GM19023 (cell line): ENCODE measurements around the gene NEURL1B.
"Not testable (repeated sequence)": the region's sequence is repeated elsewhere in the genome, so short reads cannot be mapped to it uniquely, and the experiment has no call there.

Experiments
- ATAC-seq: cut with Tn5 transposase; IDR thresholded peaks from one replicate; pipeline ENCODE4 v1.9.1; 2021; ENCODE audit warnings: mild to moderate bottlenecking, moderate library complexity; ENCODE audit not compliant: unreplicated experiment

The NEURL1B gene

DNA sequence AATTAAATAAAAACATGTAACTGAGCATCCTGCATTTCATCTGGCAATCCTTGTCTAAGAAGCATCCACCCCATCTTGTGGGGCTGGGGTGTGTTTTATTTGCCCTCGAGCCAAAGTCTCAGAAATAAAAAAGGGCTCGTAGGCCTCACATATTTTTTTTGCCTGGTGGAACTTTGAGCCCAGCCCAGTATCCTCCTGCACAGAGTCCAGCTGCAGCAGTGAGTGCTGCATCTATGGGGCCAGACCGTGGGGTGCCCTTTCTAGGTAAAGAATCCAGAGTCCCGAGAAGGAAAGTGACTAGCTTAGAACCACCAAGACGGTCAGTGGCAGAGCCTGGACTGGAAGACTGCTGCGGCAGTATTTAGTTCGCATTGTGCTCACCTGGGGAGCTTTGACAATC, 33.1 kb downstream of the NEURL1B start:
- ATAC-seq: no peak

DNA sequence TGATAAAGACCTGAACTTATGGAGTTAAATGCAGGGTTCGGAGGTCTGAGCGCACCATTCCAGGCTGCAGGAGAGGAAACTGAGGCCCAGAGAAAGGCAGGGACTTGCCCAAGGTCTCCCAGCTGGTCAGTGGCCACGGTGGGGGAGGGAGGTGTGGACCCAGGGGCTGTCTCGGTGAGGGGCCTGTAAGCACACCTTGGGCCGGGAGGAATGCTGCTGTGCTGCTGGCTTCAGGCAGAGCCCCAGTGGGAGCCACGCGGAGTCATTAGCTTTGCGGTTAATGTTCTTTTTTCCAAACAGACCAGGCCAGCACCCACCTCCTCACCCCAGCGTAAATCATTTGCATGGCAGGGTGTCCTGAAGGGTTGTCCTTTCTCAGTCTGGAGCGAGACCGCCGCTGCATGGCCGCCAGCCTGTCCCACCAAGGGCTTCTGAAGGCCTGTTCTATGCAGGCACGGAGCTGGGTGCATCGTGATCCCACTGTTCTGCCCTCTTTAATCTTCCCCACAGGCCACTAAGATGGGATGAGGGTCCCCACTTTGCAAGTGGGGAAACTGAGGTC, 35.9 kb downstream of the NEURL1B start:
- ATAC-seq: no peak

DNA sequence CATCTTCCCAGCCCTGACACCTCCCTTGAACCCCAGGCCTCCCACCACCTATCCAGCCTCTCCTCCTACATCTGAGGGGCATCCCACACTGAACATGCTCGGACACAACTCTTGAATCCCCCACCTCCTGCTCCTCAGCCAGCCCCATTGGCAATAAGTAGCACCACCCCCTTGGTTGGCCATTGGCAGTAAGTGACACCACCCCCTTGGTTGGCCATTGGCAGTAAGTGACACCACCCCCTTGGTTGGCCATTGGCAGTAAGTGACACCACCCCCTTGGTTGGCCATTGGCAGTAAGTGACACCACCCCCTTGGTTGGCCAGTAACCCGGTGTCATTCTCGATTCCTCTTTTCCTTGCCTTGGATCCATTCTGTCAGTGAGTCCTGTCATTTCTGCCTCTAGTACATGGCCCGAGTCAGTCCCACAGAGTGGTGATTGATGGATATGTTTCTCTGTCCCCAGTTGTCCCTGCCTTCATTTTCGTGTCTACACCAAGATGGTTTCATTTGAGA, 37.4 kb downstream of the NEURL1B start:
- not testable (repeated sequence) for ATAC-seq

DNA sequence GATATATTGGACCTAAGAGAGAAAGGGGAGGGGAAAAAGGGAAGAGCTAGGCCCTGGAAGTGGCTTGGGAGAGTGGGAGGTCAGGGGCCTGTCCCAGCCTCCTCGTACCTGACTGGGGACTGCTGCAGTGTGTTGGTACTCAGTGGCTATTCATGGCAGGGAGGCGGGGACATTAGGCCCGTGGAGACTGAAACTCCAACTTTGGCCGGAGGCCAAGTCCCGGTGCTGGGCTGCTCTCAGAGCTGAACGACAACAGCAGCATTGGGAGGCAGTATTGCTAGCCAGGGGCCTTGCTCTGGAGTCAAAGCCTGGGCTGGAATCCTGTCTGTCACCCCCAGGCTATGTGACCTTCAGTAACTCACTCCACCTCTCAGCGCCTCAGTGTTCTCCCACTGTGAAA, 37.8 kb downstream of the NEURL1B start:
- ATAC-seq: no peak

DNA sequence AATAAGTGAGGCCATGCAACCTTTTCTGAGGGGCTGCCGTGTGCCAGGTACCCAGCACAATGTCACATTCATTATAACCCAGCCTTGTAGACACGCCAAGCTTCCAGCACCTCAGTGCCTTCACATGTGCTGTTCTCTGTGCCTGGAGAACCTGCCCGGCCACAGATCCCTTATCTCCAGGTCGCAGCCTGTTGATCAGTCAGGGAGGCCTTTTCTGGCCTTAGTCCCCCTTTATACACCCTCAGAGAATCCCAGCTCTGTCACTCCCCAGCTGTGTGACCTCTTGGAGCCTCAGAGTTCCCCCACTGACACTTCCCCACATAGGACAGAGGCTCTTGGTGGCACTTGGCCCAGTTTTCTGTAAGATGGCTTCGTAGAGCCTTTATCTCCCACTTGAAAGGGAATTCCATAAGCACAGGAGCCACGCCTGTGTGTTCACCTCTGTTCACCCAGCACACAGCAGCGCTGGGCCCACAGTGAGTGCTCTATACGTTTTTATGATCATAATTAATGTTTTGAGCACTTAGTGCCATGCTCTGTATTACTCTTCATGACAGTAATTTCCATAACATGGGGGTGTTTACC, 38.7 kb downstream of the NEURL1B start:
- ATAC-seq: no peak

DNA sequence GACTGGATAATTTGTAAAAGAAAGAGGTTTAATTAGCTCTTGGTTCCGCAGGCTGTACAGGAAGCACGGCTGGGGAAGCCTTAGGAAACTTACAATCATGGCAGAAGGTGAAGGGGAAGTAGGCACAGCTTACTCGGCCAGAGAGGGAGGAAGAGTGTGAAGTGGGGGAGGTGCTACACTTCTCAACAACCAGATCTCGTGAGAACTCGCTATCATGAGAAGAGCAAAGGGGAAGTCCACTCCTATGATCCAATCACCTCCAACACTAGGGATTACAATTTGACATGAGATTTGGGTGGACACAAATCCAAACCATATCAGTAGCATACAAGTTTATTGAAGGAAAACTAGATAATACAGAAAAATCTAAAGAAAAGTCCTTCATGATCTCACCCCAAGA, 39.9 kb downstream of the NEURL1B start:
- ATAC-seq: no peak

DNA sequence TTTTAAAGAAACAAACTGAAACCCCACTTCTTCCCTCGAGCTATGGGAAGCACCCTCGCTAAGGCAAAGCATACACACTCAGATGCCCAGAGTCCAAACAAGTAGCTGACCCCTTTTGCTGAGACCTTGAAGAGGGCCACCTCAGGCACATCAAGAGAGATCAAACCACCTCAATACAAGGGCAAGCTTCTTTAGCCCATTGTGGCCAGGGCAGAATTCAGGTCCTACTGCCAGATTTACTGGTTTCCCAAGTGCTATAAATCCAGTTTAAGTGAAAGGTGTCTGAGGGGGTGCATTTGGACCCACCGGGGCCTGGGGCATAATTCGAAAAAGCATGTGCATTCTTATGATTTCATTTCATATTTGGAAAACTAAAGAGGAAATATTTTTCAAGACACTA, 40.4 kb downstream of the NEURL1B start:
- ATAC-seq: no peak

DNA sequence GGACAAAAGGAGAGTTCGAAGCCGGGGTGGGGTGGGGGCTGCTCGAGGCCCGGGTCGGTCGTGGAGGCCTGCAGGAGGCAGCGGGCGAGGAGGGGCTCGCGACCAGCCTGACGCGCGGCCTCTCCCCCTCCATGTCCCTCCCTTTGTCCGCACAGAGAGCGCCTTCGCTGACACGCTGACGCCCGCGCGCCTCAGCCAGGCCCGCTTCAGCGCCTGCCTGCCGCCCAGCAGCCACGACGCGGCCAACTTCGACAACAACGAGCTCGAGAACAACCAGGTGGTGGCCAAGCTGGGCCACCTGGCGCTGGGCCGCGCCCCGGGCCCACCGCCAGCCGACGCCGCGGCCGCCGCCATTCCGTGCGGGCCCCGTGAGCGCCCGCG, 42.2 kb downstream of the NEURL1B start:
- ATAC-seq: no peak

DNA sequence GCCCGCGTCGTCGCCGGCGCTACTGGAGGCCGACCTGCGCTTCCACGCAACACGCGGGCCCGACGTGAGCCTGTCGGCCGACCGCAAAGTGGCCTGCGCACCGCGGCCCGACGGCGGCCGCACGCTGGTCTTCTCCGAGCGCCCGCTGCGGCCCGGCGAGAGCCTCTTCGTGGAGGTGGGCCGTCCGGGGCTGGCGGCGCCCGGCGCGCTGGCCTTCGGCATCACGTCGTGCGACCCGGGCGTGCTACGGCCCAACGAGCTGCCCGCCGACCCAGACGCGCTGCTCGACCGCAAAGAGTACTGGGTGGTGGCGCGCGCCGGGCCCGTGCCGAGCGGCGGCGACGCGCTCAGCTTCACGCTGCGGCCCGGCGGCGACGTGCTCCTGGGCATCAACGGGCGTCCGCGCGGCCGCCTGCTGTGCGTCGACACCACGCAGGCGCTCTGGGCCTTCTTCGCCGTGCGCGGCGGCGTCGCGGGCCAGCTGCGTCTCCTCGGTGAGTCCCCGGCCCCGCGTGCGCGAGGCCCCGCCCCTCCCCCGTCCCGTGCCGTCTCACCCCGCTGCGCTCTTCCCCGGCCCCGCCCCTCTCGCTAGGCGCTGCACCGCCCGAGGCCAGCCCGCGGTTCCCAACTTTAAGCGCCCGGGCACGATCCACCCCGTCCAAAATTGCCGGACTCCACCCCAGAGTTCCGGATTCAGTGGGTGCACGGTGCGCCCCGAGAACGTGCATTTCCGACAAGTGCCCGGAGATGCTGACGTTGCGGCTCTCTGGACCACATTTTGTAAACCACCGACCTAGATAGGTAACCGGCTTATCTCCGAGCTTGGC, 42.8 kb downstream of the NEURL1B start:
- no peak for ATAC-seq

DNA sequence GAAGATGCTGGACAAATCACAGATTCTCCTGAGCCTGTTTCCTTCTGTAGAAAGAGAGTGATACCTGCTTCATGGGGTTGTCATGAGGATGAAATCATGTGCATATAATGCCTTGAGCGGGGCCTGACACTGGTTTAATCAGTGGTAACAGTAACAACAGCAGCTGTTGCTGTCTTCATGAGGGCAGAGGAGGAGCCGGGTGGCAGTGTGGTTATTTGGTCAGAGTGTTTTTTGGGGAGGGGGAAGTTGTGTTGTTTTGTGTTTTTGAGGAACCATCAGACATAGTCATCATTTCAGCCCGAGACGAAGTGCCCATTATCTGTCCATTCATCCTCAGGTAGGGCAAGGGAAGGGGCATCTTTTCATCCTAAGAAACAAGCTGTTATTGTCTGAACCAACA, 44.0 kb downstream of the NEURL1B start:
- no peak for ATAC-seq

DNA sequence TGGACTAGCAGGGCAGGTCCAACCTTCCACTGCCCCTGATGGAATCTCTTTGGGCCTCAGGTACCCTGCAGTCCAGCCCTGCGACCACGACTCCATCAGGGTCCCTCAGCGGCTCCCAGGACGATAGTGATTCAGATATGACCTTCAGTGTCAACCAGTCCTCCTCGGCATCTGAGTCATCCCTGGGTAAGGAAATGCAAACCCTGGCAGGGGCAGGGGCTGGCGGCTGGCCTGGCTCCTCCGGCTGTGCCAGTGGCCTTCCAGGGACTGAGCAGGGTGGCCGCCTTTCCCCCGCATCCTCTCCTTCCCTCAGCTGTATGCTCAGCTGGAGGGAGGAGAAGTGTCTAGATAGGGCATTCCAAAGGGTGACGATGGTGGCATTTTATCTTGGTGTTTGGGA, 45.0 kb downstream of the NEURL1B start:
- no peak for ATAC-seq

DNA sequence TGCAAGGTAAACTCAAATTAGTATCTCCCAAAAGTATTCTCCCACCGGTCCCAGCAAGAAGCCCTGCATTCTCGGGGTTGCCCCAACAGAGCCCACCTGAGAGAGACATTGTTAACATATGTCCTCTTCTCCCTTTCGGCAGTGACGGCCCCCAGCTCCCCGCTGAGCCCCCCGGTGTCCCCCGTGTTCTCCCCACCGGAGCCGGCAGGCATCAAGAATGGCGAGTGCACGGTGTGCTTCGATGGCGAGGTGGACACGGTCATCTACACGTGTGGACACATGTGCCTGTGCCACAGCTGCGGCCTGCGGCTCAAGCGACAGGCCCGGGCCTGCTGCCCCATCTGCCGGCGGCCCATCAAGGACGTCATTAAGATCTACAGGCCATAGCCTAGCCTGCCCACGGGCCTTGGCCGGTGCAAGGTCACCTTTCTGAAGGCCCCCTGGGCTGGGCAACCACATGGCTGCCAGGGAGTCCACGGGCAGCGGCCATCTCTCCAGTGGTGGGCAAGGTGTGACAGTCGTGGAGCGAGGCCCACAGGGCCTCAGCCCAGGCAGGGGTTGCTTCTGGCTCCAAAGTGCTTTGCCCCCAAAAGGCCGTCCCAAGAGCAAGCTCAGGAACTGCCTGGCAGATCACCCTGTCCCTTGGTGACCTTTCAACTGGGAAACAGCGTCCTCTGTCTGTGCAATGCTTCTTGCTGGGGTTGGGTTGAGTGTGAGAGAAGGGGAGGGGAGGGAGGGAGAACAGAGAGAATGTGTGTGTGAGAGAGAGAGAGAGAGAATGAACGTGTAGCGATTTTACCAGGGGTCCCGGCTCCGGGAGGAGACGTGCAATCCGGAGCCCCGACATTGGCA, 45.7 kb downstream of the NEURL1B start:
- no peak for ATAC-seq

DNA sequence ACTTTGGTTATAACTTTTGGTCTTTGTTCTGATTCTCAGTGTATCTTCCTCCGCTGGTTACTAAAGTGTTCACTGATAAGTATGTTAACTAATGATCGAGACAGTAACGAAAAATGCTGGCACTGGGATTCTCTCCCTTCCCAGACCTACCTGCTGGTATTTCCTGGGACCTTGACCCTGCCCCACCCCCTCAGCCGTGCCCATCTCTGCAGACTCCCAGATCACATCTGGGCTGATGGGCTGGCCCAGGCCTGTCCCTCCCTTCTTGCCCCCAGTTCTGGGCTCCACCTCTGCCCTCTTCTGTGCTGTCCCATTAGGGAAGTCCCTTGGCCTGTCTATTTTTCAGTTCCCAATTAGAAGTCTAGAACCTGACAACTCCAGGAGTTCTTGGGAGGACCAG, 46.9 kb downstream of the NEURL1B start:
- no peak for ATAC-seq

DNA sequence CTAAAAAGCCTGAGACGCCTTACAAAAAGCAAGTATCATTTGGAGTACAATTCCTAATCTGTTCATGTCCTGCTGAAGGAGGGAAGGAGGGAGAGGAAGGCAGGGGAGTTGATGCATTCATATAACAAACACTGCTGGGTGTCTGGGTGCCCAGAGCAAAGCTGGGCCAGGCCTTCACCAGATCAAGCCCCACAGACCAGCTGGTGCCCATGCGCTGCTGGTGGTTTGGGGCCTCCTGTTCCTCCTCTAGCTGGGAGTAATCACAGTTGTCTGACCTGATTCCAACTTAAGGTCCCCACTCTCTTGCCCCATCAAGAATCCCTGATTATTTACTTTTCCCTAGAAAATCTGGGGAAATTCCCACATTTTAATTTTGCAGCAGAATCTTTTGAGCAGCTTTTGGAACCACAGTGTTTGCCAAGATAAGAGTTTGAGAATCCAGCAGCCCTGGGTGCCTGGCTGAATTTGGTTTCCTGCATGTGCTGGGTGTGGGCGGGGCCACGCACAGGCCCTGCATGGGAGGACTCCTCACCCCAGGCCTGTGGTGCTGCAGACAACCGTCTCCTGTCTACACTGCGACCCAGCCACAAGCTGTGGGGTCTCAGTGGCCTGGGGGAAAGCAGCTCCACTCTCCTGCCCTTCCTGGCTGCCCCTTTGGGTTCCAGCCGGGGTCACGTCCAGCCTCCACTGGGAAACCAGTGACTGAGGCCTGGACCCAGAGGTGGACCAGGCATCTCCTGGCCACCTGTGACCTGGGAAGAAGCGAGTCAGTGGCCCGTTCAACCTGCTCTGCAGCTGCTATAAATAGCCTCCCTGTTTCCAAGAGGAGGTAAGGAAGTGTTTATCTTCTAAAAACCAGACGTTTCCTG, 47.5 kb downstream of the NEURL1B start:
- ATAC-seq: no peak

DNA sequence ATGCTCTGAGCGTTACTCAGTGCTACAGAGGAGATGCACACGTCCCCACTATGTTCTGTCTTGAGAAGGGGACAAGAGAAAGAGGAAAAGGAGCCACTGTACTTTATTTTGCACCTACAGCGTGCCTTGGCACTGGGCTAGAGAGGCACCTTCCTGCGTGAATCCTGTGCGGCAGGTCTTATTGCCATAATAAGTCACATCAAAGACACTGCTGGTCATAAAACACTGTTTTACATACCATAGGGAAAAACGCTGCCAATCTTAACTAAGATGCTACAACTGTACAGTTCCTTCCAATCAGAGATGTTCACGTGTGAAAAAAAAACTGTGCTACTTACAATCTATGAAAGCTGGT, 48.1 kb downstream of the NEURL1B start:
- no peak for ATAC-seq

DNA sequence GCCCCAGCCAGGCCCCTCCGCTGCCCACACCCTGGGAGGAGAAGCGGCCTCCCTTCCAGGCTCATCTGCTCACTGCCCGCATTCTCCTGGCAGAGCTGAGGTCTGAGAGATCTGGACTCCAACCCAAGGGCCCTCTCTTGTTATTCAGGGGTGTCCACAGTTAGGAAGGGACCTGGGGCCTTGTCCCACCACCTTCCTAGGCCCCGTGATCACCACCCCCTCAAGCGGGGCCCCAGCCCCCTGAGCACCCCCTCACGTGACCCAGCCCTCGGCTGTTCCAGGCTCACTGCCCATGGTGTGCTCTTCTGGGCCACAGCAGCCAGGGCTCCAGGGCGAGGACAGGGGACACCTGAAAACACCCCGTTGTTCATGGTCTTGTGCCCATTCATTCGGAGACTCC, 48.7 kb downstream of the NEURL1B start:
- ATAC-seq: no peak

DNA sequence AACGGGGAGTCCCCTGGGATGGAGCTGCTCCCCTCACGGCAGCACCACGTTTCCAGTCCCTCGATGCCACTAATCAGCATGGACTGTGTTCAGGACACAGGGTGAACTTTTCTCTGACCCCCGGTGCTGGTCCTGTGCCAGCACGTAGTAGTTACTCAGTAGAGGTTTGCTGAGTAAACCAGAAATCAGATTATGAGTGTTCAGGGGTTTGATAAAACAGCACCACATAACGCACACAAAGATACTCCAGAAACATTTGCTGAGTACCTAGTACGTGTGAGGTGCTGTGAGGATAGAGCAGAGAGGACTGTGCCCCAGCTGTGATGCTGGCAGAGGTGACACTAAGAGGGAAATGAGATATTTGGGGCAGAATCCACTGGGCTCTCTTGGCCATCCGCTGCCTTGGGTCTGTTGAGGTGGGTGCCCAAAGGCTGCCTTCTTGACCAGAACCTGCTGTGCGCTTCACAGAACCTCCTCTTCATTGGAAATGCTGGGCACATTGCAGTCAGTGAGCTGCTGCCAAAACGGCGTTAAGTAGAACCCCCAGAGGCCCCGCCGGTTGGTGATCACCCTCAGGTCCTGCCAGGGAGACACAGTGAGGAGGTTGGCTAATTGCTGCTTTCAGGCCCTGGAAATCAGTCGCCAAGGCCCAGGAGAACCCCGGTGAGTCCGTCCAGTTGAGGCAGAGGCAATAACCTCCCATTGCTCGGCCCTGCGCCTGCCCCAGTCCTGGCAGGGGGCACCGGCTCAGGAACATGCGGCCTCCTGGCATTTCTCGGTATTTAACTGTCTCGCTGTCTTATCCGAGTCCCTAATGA, 49.4 kb downstream of the NEURL1B start:
- ATAC-seq: no peak

DNA sequence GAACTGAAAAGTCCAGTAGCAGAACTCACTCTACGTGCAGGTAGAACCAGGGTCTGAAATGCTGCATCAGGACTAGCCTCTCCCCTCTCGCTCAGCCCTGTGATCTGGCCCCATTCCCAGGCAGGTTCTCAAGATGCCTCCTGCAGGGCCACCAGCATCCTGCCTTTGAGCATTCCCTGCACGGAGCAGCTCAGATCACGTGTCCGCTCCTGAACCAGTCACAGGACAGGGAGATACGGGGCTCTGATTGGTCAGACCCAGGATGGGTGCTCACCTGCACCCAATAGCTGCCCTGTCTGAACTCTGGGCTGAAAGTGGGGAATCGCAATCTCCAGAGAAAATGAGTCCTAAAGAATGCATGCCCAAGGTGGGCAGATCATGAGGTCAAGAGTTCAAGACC, 50.8 kb downstream of the NEURL1B start:
- no peak for ATAC-seq

DNA sequence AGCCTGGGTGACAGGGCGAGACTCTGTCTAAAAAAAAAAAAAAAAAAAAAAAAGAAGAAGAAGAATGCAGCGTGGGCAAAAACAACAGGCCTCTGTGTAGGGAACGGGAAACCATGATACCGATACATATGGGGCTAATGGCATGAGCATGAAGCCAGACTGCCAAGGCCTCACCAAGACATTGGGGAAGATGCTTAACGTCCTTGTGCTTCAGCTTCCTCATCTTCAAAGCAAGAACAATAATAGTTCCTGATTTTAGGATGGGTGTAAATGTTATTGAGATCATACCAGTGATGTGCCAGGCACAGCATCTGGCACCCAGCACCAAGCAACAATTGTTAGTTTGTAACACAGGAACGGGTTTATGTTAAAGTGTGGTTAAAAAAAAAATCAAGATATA, 51.4 kb downstream of the NEURL1B start:
- ATAC-seq: no peak

DNA sequence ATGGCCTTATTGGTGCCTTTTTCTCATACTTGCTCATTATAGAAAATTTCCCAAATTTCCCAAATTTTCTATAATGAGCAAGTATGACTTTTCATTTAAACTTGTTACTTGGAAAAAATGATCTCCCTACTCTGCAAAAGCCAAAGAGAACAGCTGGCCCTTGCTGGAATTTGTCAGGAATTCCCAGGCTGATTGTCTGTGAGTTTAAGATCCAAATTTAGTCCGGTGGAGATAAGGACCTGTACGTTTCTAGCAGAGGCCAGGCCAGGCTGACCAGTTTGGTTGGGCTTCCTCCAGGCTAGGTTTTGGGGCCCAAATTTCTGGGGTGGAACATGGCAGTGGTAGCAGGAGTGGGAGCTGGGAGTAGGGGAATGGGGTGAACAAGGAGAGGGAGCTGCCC, 51.9 kb downstream of the NEURL1B start:
- ATAC-seq: no peak
